CD14-positive monocyte (primary cell): ENCODE results near the gene EXOC6. TPM values are rescaled to one million over a fixed set of nuclear protein-coding genes. Genes with fewer than 3 reads are reported as not detected.

ENCODE experiments used
- DNase-seq, 3 donors: peaks; one replicate each; pipeline ENCODE4 v3.0.0-alpha.2; 2011 to 2022
- H2AFZ ChIP-seq: 2 replicates; pipeline ENCODE4 v1.6.0; 2012; ENCODE audit warnings: mild to moderate bottlenecking, low read depth, low read length, inconsistent platforms; ENCODE audit not compliant: insufficient read depth, poor library complexity, severe bottlenecking
- H3K27ac ChIP-seq, 2 donors: 1 replicate in 1 of 2; 2 replicates in 1 of 2; pipeline ENCODE4 v1.5.1; 2012 to 2013; ENCODE audit warnings: low read length in 2 of 2, control low read depth in 1 of 2, inconsistent platforms in 1 of 2, low read depth in 1 of 2, mild to moderate bottlenecking in 1 of 2
- H3K27me3 ChIP-seq, 2 donors: one replicate each; pipeline versions ENCODE4 v1.6.0 to v1.6.1; 2011 to 2013; ENCODE audit warnings: low read length in 2 of 2; ENCODE audit not compliant: control insufficient read depth in 2 of 2, insufficient read depth in 2 of 2
- H3K36me3 ChIP-seq, 2 donors: replicated peaks in 1 of 2; 1 replicate in 1 of 2; 2 replicates in 1 of 2; pipeline versions ENCODE4 v1.5.1 to v1.6.1; 2012 to 2013; ENCODE audit warnings: low read length in 2 of 2, control low read depth in 1 of 2, inconsistent platforms in 1 of 2, mild to moderate bottlenecking in 1 of 2; ENCODE audit not compliant: insufficient read depth in 2 of 2, control insufficient read depth in 1 of 2
- H3K4me1 ChIP-seq, 2 donors: 1 replicate in 1 of 2; 2 replicates in 1 of 2; pipeline versions ENCODE4 v1.5.1 to v1.6.1; 2012 to 2013; ENCODE audit warnings: low read length in 2 of 2, control low read depth in 1 of 2, inconsistent platforms in 1 of 2, mild to moderate bottlenecking in 1 of 2, moderate library complexity in 1 of 2; ENCODE audit not compliant: insufficient read depth in 2 of 2, control insufficient read depth in 1 of 2
- H3K4me2 ChIP-seq: replicated peaks from 2 replicates; pipeline ENCODE3; 2012; ENCODE audit warnings: low read length, moderate library complexity, mild to moderate bottlenecking; ENCODE audit not compliant: poor library complexity, severe bottlenecking; ENCODE audit errors: extremely low read depth
- H3K4me3 ChIP-seq, 3 experiments: fragments of 200-600 bp in 1 of 3; sonication (generic) in 1 of 3; replicated peaks in 1 of 3; 1 replicate in 2 of 3; 2 replicates in 1 of 3; pipeline ENCODE4 v1.5.1; 2011 to 2013; ENCODE audit warnings: low read length in 3 of 3, mild to moderate bottlenecking in 3 of 3, control low read depth in 2 of 3, low read depth in 2 of 3, inconsistent platforms in 1 of 3, moderate library complexity in 1 of 3
- H3K79me2 ChIP-seq: 2 replicates; pipeline ENCODE4 v1.6.0; 2012; ENCODE audit warnings: mild to moderate bottlenecking, control low read depth, inconsistent platforms, low read length, moderate library complexity; ENCODE audit not compliant: insufficient read depth
- H3K9ac ChIP-seq: 2 replicates; pipeline ENCODE4 v1.6.0; 2017; ENCODE audit warnings: low read length, mild to moderate bottlenecking; ENCODE audit not compliant: insufficient read depth, poor library complexity, severe bottlenecking
- H3K9me3 ChIP-seq, 2 donors: replicated peaks in 1 of 2; 1 replicate in 1 of 2; 2 replicates in 1 of 2; pipeline versions ENCODE4 v1.5.1 to v1.6.1; 2012 to 2013; ENCODE audit warnings: low read length in 2 of 2, control low read depth in 1 of 2; ENCODE audit not compliant: control insufficient read depth in 1 of 2, insufficient read depth in 1 of 2
- H4K20me1 ChIP-seq: 2 replicates; pipeline ENCODE4 v1.6.0; 2012; ENCODE audit warnings: mild to moderate bottlenecking, low read length, control low read depth, moderate library complexity; ENCODE audit not compliant: insufficient read depth
- H3K27ac Mint-ChIP-seq, 7 donors: one replicate each; pipeline ENCODE4 v1.8.0; 2020; ENCODE audit warnings: mild to moderate bottlenecking in 7 of 7, mixed read lengths in 7 of 7, moderate library complexity in 6 of 7, inconsistent platforms in 2 of 7
- H3K27me3 Mint-ChIP-seq, 3 donors: one replicate each; pipeline ENCODE4 v1.8.0; 2021 to 2022; ENCODE audit warnings: low read depth in 3 of 3, mild to moderate bottlenecking in 3 of 3, mixed read lengths in 3 of 3, moderate library complexity in 3 of 3, inconsistent platforms in 1 of 3
- H3K36me3 Mint-ChIP-seq, 2 donors: one replicate each; pipeline ENCODE4 v1.8.0; 2020; ENCODE audit warnings: mixed read lengths in 2 of 2, inconsistent platforms in 1 of 2, mild to moderate bottlenecking in 1 of 2
- H3K4me1 Mint-ChIP-seq: one replicate; pipeline ENCODE4 v1.8.0; 2020; ENCODE audit warnings: mild to moderate bottlenecking, mixed read lengths
- H3K4me3 Mint-ChIP-seq, 2 donors: one replicate each; pipeline ENCODE4 v1.8.0; 2020; ENCODE audit warnings: mild to moderate bottlenecking in 2 of 2, mixed read lengths in 2 of 2, moderate library complexity in 1 of 2
- H3K9me3 Mint-ChIP-seq, 7 donors: one replicate each; pipeline ENCODE4 v1.8.0; 2020 to 2022; ENCODE audit warnings: mixed read lengths in 7 of 7, mild to moderate bottlenecking in 6 of 7, moderate library complexity in 6 of 7, inconsistent platforms in 2 of 7
- CTCF ChIP-seq: fragments of 200-600 bp; IDR thresholded peaks from one replicate; pipeline ENCODE4 v1.8.0; 2022; ENCODE audit warnings: antibody characterized with exemption, mild to moderate bottlenecking
- WGBS: methylation state at CpG from one replicate; pipeline ENCODE4 v1.1.5; 2013; ENCODE audit warnings: missing lambda C conversion rate; ENCODE audit not compliant: insufficient coverage; 5-methylcytosine and 5-hydroxymethylcytosine counted together
- intact Hi-C, 2 donors: fragments of 100-400 bp; cut with micrococcal nuclease; formaldehyde crosslinking; loops; one replicate each; pipeline versions ENCODE4 v1.15.0 to v1.15.1; 2023
- polyA plus RNA-seq, 3 donors: library from polyadenylated mRNA; depleted of rRNA in 1 of 3; unstranded in 2 of 3; stranded (reverse) in 1 of 3; fragments of 300-500 nt in 2 of 3; fragments of >200 nt in 1 of 3; fragmentation: Illumina TruSeq in 2 of 3; gene quantifications; 1 replicate in 2 of 3; 2 replicates in 1 of 3; pipeline ENCODE4 v1.2.3, GENCODE V29; 2012 to 2021

EXOC6 gene
- polyA plus RNA-seq, 3 donors, result 7.5 to 9.6 (median 8.3) TPM

GRCh38 chr10:93096901-93097300 lies 248.6 kb downstream of the EXOC6 start:
- H3K4me2 ChIP-seq, result no peak overlapping the region

GRCh38 chr10:93097386-93097785 lies 249.1 kb downstream of the EXOC6 start:
- no peak overlapping the region for H3K4me2 ChIP-seq
- TF ChIP-seq CTCF, result no peak
- 93% methylated on average over 9 of the region's 9 CpGs for WGBS
- no peaks in the 10 kb centered on the region for H3K36me3 ChIP-seq
- no peak for DNase-seq
- H3K9me3 ChIP-seq, result no peaks in the 10 kb centered on the region
- Mint-ChIP-seq H3K36me3 (no peaks in the 10 kb centered on the region), H3K4me1 (no peaks in the 10 kb centered on the region), H3K4me3 (no peak overlapping the region), H3K27me3 (peaks cover 3 to 10% (median 5%) of the 10 kb centered on the region in 3 donors), H3K27ac (no peak overlapping the region), H3K9me3 (peaks cover 0 to 7% (median 0%) of the 10 kb centered on the region in 7 donors)
- H3K4me3 ChIP-seq, result no peak overlapping the region
- H3K9ac ChIP-seq, result no peak overlapping the region
- H3K4me1 ChIP-seq, result no peaks in the 10 kb centered on the region
- intact Hi-C loops, result no loop called here
- H2AFZ ChIP-seq, result no peak overlapping the region
- H3K27ac ChIP-seq, result no peak overlapping the region
- H3K79me2 ChIP-seq, result no peaks in the 10 kb centered on the region
- H3K27me3 ChIP-seq, result no peaks in the 10 kb centered on the region
- no peaks in the 10 kb centered on the region for H4K20me1 ChIP-seq

More at GRCh38 chr10:93096901-93097300, 248.6 kb downstream of the EXOC6 start:
- H3K4me1 Mint-ChIP-seq, result peaks cover 1% of the 10 kb centered on the region
- intact Hi-C loops, result no loop called here
- Histone ChIP-seq H3K9me3 (no peaks in the 10 kb centered on the region), H2AFZ (no peak overlapping the region), H3K27me3 (no peaks in the 10 kb centered on the region), H4K20me1 (no peaks in the 10 kb centered on the region), H3K36me3 (no peaks in the 10 kb centered on the region), H3K79me2 (no peaks in the 10 kb centered on the region), H3K4me1 (no peaks in the 10 kb centered on the region), H3K4me3 (no peak overlapping the region), H3K9ac (no peak overlapping the region), H3K27ac (no peak overlapping the region)
- no peak for TF ChIP-seq CTCF
- 92% methylated on average over 4 of the region's 5 CpGs for WGBS
- DNase-seq, result no peak
- peaks cover 3 to 10% (median 5%) of the 10 kb centered on the region in 3 donors for H3K27me3 Mint-ChIP-seq
- H3K9me3 Mint-ChIP-seq, result peaks cover 0 to 5% (median 0%) of the 10 kb centered on the region in 7 donors
- no peak overlapping the region for H3K27ac Mint-ChIP-seq
- H3K36me3 Mint-ChIP-seq, result no peaks in the 10 kb centered on the region
- no peak overlapping the region for H3K4me3 Mint-ChIP-seq
